GM12801 (cell line): Measurements from ENCODE around the gene CXCL5.

Source experiments
- CTCF ChIP-seq: IDR thresholded peaks from one replicate; pipeline ENCODE4 v1.5.1; 2011; ENCODE audit warnings: control low read depth; ENCODE audit not compliant: insufficient read length; ENCODE audit errors: extremely low read depth

CXCL5 gene

DNA sequence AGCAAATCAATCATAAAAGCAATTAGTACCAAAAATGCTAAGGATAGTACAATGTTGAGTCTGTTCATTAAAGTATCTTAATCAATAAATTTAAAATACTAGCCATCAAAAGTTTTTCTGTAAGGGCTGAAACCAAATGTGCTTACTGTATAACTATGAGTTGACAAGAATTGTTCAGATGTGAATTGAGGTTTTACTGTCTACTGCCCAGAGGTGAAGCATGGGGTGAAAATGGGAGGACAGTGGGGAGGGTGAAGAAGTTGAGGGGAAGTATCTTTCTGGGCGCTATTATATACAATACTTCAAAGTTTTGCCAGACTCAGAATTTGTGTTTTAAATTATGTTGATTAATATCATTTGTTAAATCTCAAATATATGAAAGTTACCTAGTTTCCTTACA lies 6.4 kb downstream of the CXCL5 start:
- TF ChIP-seq CTCF: no peak

DNA sequence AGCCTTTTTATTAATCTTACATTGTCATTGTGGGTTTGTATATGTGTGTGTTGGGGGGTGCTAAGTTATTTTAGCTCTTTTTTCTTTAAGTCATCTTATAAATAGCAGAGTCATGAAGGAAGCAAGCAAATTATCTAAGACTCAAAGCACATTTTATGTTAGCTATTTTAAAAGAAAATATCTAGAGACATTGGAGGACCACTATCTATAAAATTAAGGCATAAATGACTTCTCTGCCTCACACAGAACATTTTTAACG lies 6.8 kb downstream of the CXCL5 start:
- no peak for TF ChIP-seq CTCF

GRCh38 chr4:73990988-73991741 lies 7.3 kb downstream of the CXCL5 start:
- TF ChIP-seq CTCF: no peak

GRCh38 chr4:73989928-73990327 lies 8.5 kb downstream of the CXCL5 start:
- no peak for TF ChIP-seq CTCF

GRCh38 chr4:73989031-73989430 lies 9.4 kb downstream of the CXCL5 start:
- no peak for TF ChIP-seq CTCF

DNA sequence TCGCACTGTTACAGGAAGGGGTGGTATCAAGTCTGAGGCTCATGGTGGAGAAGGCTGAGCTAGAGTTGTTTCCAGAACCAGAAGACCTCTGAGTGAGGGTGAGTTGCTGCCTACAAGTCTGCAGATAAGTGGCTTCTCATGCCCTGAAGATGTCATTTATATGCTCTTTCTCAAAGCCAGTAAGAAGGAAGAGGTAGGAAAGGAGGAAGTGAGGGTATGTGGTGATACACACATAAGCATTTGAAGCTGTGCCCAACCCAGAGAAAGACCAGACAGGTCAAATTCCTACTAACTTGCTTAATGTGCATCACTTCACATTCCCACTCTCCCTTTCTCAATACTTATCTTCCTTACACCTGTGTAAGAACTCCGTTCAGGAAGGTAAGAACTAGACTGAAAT lies 10.4 kb downstream of the CXCL5 start, which contains the start of gene PPBP:
Gene PPBP (minus strand): TSS at position 130 of the 400 bp plus-strand sequence. CDS start 87 bp downstream, at position 43.
- TF ChIP-seq CTCF: no peak

DNA sequence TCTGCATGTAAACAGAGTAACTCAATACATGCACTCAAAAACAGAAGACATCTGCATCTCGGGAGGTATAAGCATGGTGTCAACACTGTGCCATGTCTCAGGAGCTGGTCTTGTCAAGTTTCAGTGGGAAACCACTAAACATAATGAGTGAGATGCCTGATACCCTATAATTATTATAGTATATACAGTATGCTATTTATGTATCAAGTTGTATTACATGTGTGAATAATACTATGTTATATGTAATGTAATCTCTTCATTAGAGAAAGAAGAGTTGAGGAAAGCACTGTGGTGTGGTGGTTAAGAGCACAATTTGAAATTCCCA lies 13.0 kb downstream of the CXCL5 start:
- TF ChIP-seq CTCF: no peak
